Fibroblast of villous mesenchyme (primary cell): ENCODE data around the gene BTG4. TPM values are rescaled to one million over a fixed set of nuclear protein-coding genes. Genes with fewer than 3 reads are reported as not detected.

ENCODE experiments used
- DNase-seq: peaks from one replicate; pipeline ENCODE4 v3.0.0-alpha.2; 2010; ENCODE audit warnings: low read depth
- H3K4me3 ChIP-seq: 2 replicates; pipeline ENCODE4 v1.5.1; 2011; ENCODE audit warnings: low read depth, mild to moderate bottlenecking, low read length
- total RNA-seq: library from RNA; depleted of rRNA; stranded (reverse); fragments of >200 nt; gene quantifications from 2 replicates; pipeline ENCODE4 v1.2.3, GENCODE V29; 2012
- TF ChIP-seq, protein P1 (sequence below): IDR thresholded peaks from 2 replicates; pipeline ENCODE4 v1.5.1; 2012; ENCODE audit warnings: low read depth, mild to moderate bottlenecking, low read length; ENCODE audit not compliant: insufficient read depth

BTG4 gene
- total RNA-seq, 1 donor = not detected

GRCh38 chr11:111477898-111478297 lies 34.3 kb downstream of the BTG4 start:
- no peak overlapping the region for H3K4me3 ChIP-seq
- no peak for DNase-seq
- TF ChIP-seq, protein P1, sequence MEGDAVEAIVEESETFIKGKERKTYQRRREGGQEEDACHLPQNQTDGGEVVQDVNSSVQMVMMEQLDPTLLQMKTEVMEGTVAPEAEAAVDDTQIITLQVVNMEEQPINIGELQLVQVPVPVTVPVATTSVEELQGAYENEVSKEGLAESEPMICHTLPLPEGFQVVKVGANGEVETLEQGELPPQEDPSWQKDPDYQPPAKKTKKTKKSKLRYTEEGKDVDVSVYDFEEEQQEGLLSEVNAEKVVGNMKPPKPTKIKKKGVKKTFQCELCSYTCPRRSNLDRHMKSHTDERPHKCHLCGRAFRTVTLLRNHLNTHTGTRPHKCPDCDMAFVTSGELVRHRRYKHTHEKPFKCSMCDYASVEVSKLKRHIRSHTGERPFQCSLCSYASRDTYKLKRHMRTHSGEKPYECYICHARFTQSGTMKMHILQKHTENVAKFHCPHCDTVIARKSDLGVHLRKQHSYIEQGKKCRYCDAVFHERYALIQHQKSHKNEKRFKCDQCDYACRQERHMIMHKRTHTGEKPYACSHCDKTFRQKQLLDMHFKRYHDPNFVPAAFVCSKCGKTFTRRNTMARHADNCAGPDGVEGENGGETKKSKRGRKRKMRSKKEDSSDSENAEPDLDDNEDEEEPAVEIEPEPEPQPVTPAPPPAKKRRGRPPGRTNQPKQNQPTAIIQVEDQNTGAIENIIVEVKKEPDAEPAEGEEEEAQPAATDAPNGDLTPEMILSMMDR = no peak

DNA sequence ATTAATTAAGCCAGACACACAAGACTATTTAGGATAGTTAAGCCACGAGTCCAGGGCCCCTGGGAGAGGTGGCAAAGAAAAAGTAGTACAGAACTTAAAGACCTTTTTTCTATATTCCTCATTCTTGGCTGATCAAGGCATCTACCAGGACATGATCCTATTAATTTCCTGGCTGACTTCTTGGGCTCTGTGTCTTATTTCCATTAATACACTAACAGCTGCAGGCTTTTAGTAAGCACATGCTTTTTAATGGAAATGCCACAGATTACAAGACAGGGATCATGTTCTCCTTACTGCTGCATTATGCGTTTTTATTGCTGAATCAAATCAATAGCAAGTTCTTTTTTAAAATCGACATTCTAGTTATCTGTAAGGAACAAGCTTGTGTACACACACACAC lies 35.2 kb downstream of the BTG4 start:
- no peak overlapping the region for H3K4me3 ChIP-seq
- TF ChIP-seq, protein P1 = no peak
- DNase-seq = no peak

GRCh38 chr11:111476366-111476765 lies 35.8 kb downstream of the BTG4 start:
- TF ChIP-seq, protein P1 = no peak
- peak; percentile 3 for DNase-seq
- H3K4me3 ChIP-seq = no peak overlapping the region

DNA sequence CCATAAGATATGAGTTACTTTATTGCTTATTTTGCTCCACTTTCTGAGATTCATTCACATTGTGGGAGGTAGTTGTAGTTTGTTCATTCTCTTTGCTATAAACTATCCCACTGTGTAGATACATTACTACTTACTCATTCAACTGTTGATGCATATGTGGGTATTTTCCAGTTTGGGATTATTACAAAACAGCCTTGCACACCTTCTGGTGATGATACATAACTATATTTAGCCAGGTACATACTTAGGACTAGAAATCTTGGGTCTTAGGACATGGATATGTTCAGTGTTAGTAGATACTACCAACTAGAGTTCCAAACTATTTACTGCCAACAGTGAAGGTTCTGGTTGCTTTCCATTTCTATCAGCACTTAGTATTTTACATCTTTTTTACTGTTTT lies 37.8 kb downstream of the BTG4 start:
- TF ChIP-seq, protein P1 = no peak
- H3K4me3 ChIP-seq = no peak overlapping the region
- DNase-seq = no peak

GRCh38 chr11:111472228-111472627 lies 40.0 kb downstream of the BTG4 start:
- H3K4me3 ChIP-seq = no peak overlapping the region
- no peak for DNase-seq
- TF ChIP-seq, protein P1 = no peak

DNA sequence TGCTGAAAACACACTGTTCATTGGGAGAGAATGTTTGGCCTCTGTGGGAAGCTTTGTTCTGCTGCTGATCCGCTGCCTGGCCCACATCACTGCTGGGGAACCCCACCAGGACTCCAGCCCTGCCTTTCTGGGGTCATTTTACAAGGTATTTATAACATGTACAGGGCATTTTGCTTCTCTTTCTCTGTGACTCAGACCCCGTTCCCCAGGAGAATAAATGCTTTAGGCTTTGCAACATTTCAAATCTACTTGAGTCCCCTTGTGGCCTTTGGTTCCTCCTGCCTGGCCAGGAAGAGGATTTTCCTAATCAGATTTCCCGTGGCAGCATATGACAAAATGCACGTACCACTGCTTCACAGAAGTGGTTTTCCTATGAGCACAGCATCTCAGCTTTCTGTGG lies 43.0 kb downstream of the BTG4 start:
- no peak for DNase-seq
- H3K4me3 ChIP-seq = no peak overlapping the region
- TF ChIP-seq, protein P1 = no peak

GRCh38 chr11:111466615-111467014 lies 45.6 kb downstream of the BTG4 start:
- TF ChIP-seq, protein P1 = no peak
- DNase-seq = no peak
- no peak overlapping the region for H3K4me3 ChIP-seq
